HG03565 (cell line): ENCODE measurements around the gene TEX53.

Experiments used
- ATAC-seq: cut with Tn5 transposase; IDR thresholded peaks from one replicate; pipeline ENCODE4 v1.9.1; 2021; ENCODE audit warnings: mild to moderate bottlenecking, moderate library complexity; ENCODE audit not compliant: unreplicated experiment

The TEX53 gene

GRCh38 chr9:114657705-114658104 is at the start of gene TEX53:
Gene TEX53, minus strand, starts transcription at chr9:114657805. Its CDS starts 31 bp downstream, at chr9:114657774.
- ATAC-seq: no peak

- ATAC-seq: no peak
Observed at GRCh38 chr9:114706711-114707110, 49.1 kb upstream of the TEX53 start.

- ATAC-seq: no peak
Observed at GRCh38 chr9:114701988-114702387, 44.4 kb upstream of the TEX53 start.

DNA sequence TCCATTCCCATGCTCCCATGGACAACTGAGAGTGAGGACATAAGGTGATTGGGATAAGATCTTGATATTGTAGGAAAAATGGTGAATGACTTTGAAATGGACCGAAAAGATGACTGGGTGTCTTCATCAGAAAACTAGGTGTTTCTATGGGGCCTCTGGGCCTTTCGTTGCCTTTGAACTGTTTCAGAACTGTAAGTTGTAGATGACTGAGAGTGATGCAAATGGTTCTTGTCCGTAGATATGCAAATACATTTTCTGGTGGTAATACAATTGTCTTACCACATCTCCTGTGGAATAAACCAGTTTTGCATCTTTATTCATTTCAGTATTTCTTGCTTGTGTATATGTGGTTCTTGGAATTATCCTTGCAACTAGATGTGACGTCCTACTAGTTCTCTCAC is 40.3 kb upstream of the TEX53 start:
- peak; percentile 43 for ATAC-seq

- ATAC-seq: peak; percentile 64
Observed at GRCh38 chr9:114696814-114697544, 39.4 kb upstream of the TEX53 start.

DNA sequence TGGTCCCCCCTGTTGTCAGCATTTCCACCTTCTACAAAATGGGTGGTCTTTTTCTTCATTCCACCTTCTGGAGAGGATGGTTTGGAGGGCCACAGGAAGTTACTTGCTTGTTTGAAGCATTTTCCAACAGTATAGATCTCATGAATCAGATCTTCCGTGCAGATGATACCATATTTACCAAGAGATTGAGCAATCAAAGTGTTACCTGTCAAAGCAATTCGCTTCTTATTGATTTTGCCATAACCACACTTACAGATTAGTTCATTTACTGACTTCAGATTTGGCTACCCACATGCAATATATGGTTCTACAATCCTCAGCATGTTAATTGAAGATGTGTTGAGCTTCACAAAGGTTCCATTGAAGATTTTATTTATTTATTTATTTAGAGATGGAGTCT is 38.3 kb upstream of the TEX53 start:
- ATAC-seq: no peak

- no peak for ATAC-seq
Observed at GRCh38 chr9:114694719-114695269, 37.2 kb upstream of the TEX53 start.

GRCh38 chr9:114694146-114694545 is 36.5 kb upstream of the TEX53 start:
- ATAC-seq: no peak

DNA sequence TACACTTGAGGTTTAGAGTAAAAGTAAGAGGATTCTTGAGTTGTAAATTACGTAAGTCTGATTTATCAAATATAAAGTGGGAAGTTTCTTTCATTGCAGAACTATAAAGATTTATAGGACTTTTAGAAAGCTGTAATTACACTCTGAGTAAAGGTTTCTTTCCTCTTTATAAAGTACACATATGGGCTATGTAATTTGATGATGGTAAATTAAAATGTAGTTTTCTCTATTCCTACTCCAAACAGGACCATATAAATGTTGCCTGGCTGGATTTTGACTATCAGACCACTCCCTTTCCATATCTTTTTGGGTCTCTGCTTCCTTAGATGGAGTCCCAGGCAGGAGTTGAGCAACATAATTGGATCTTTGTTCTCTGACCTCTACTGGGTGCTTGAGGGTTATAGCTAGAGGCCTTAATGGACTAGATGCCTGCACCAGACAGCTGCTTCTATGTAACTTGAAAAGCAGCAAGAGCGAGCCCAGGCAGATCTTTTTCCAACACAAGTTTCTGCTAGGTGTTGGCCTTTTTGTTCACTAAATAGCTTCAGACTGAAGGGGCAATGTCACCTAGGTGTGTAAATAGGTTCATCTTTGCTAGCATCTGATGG is 35.7 kb upstream of the TEX53 start:
- ATAC-seq: no peak

- ATAC-seq: no peak
Observed at GRCh38 chr9:114691956-114692295, 34.3 kb upstream of the TEX53 start.

- ATAC-seq: peak; percentile 72
Observed at GRCh38 chr9:114691046-114691955, 33.7 kb upstream of the TEX53 start.

- no peak for ATAC-seq
Observed at GRCh38 chr9:114690308-114690707, 32.7 kb upstream of the TEX53 start.

- ATAC-seq: no peak
Observed at GRCh38 chr9:114689813-114690212, 32.2 kb upstream of the TEX53 start.

DNA sequence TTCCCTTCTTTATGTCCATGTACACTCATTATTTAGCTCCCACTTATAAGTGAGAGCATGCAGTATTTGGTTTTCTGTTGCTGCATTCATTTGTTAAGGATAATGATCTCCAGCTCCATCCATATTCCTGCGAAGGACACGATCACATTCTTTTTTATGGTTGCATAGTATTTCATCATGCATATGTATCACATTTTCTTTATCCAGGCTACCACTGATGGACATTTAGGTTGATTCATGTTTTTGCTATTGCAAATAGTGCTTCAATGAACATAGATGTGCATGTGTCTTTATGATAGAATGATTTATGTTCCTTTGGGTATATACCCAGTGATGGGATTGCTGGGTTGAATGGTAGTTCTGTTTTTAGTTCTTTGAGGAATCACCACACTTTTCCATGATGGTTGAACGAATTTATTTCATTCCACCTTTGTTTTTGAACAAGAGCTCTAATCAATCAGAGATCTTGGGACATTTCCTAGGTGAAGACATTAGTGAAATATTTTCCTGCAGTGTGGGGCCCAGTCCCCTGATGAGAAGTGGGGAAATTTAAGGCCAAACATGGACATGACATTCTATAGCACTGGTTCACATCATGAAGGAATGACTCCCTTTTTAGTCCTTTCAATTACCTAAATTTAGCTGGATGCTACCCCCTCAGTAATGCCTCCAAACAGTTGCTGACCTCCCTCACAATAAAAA is 31.5 kb upstream of the TEX53 start:
- no peak for ATAC-seq

DNA sequence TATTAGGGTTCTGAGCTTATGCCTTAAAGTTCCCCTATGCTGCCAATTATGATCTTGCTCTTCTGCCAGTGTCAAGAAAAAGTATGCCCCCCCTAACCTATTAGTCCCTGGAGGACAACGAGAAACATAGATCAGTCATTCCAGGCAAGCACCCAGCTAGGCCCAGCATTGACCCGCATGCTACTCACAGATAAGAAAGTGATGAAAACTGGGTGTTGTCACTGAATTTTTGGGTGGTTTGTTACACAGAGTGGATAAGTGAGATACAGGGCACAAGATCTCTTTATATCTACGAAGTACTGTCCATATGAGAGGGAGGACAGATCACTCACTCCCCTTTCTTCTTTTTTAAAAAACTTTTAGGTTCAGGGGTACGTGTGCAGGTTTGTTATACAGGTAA is 30.8 kb upstream of the TEX53 start:
- ATAC-seq: no peak

DNA sequence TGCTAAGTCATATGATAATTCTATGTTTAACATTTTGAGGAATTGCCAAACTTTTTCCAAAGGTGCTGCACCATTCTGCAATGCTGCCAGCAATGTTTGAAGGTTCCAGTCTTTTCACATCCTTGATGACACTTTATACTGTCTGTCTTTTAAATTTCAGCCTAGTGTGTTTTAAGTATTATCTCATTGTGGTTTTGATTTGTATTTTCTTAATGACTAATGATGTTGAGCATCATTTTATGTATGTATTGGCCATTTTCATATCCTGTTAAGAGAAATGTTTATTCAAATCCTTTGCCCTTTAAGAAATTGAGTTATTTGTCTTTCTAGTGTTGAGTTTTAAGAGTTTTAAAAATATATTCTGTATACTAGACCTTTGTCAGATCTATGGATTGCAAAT is 29.4 kb upstream of the TEX53 start:
- ATAC-seq: no peak

GRCh38 chr9:114685951-114686350 is 28.3 kb upstream of the TEX53 start:
- ATAC-seq: no peak

DNA sequence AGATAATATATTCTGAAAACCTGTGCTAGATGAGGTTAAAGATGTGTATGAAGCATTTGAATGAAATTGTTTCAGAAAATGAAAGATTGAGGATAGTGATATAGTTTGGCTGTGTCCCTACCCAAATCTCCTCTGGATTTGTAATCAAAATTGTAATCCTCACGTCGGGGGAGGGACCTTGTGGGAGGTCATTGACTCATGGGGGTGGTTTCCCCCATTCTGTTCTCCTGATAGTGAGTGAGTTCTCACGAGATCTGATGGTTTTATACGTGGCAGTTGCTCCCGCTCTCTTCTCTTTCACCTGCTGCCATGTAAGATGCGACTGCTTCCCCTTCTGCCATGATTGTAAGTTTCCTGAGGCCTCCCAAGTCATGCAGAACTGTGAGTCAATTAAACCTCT is 26.4 kb upstream of the TEX53 start:
- no peak for ATAC-seq

- ATAC-seq: no peak
Observed at GRCh38 chr9:114682846-114683245, 25.2 kb upstream of the TEX53 start.

DNA sequence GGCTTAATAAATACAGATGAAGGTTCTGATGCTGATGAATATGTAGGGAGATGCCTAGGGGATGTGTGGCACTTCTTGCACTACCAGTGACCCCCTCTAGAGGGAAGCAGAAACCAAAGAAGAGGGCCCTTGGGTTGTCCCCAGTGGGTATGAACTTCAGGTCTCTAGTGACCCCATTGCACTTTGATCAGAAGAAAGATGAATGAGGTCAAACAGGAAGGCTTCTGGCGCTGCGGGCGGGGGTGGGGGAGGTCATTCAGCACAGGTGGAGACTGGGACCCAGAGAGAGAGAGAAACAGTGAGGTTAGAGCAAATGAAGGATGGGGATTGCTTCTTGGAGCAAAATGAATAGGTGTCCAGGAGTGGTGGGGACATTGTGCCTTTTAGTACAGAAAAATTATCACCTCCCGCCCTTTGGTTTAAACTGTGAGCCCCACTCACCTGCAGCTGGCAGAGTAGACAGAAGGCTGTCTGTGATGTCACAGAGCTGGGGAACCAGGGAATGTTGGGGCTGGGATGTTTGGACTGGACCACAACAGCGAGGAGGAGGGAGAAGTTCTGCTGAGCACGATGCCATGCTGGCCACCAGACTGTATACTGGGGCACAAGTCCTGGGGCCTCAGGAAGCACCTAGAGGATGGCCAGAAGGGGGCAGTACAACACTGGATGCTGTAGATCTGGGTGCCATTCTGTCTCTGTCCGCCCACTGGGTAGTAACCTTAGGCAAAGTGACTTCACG is 24.2 kb upstream of the TEX53 start, which contains the start of gene TEX48:
TEX48 (minus strand) TSS at position 599 of the 739 bp plus-strand sequence. CDS start 10,469 bp downstream, outside the sequence.
- peak; percentile 66 for ATAC-seq
